Sigmoid colon (tissue), 4 donors: ENCODE results near the gene ING5.

Experiments used
- EP300 ChIP-seq, 4 donors: sonication (generic); formaldehyde crosslinking; IDR thresholded peaks; one replicate each; pipeline ENCODE4 v1.6.1; 2017; ENCODE audit warnings: antibody characterized with exemption in 4 of 4
- TF ChIP-seq, protein P1 (sequence below), 4 experiments: fragments of 450-650 bp in 3 of 4; fragments of 200-600 bp in 1 of 4; IDR thresholded peaks; one replicate each; pipeline ENCODE4 v1.5.1; 2016 to 2019; ENCODE audit warnings: antibody characterized with exemption in 4 of 4, mild to moderate bottlenecking in 3 of 4, moderate library complexity in 2 of 4

DNA sequence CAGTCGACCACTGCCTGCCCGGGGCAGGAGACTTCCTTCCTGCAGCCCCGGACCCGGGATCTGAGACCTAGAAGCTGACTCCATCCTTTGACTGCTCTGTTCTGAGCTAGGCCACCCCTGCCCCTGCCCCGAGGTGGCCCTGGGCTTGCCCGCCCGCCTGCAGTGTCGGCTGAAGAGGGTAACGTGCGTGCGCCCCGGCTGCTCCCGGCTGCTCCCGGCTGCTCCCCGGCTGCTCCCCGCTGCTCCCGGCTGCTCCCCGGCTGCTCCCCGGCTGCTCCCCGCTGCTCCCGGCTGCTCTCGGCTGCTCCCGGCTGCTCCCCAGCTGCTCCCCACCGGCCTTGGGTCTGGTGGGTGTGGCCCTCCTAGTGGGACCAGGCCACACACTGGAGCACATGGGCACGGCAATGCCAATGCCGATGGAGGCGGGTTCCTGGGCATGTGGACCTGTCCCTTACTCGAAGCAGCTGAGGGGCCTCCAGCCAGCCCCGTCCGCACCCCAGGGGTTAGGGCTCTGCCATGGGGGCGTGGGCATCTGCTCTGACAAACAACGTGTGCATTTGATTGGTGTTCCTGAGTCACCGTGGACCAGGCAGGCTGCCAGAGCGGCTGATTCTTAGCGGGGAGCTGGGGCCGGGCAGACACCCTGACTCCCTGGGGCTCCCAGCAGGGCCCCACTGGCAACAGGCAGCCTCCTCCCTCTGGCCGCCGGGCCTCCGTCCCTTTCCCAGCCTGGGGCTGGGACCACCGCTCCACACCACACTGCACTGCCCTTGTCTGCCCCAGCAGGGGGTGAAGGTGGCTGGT is 72.8 kb downstream of the ING5 start:
- TF ChIP-seq, protein P1, sequence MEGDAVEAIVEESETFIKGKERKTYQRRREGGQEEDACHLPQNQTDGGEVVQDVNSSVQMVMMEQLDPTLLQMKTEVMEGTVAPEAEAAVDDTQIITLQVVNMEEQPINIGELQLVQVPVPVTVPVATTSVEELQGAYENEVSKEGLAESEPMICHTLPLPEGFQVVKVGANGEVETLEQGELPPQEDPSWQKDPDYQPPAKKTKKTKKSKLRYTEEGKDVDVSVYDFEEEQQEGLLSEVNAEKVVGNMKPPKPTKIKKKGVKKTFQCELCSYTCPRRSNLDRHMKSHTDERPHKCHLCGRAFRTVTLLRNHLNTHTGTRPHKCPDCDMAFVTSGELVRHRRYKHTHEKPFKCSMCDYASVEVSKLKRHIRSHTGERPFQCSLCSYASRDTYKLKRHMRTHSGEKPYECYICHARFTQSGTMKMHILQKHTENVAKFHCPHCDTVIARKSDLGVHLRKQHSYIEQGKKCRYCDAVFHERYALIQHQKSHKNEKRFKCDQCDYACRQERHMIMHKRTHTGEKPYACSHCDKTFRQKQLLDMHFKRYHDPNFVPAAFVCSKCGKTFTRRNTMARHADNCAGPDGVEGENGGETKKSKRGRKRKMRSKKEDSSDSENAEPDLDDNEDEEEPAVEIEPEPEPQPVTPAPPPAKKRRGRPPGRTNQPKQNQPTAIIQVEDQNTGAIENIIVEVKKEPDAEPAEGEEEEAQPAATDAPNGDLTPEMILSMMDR (IDR thresholded peaks at IDR 0.05) = no peak
- TF ChIP-seq EP300 (IDR thresholded peaks at IDR 0.05) = no peak
